Erythroblast (primary cell): ENCODE results near the gene ZCCHC24.
"Not testable (repeated sequence)": the region's sequence is repeated elsewhere in the genome, so short reads cannot be mapped to it uniquely, and the experiment has no call there.

ENCODE experiments used
- GATA1 ChIP-seq: IDR thresholded peaks from 2 replicates; pipeline ENCODE4 v1.6.1; 2011; ENCODE audit warnings: low read depth, mild to moderate bottlenecking, control low read depth, low read length, moderate library complexity
- POLR2A ChIP-seq: IDR thresholded peaks from 2 replicates; pipeline ENCODE4 v1.6.1; 2011; ENCODE audit warnings: mild to moderate bottlenecking, low read length

DNA sequence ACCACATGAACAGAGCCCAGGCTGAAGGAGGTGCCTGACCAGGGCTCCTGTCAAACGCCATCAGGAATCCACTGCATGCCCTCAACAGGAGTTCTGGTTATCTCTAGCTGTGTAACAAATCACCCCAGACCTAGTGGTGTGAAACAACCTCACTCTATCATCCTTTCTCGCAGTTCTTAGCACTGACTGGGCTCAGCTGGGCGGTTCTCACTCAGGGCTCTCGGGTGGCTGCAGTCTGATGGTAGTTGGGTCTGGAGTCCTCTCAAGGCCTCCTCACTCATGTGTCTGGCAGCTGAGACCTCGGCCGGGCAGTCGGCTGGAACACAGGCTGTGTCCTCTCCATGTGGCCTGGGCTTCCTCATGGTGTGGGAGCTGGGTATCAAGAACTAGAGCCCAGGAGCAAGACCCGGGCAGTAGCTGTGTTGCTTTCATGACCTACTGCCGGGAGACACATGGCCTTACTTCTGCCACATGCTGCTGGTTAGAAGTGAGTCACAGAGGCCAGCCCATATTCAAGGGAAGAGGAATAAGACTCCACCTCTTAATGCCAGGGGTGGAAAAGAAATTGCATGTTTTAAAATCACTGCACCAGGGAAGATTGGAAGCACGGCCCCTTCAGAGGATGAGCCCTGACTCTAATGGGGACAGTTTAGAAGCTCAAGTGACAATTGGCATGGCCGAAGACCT, 107.5 kb downstream of the ZCCHC24 start:
- not testable (repeated sequence) for TF ChIP-seq POLR2A, GATA1
